Gastroesophageal sphincter (tissue), 3 donors: ENCODE results near the gene ROR2.

ENCODE experiments used
- CTCF ChIP-seq, 4 experiments: fragments of 200-600 bp in 2 of 4; fragments of 450-650 bp in 2 of 4; sonication (generic) in 1 of 4; IDR thresholded peaks; one replicate each; pipeline ENCODE4 v1.5.1; 2017 to 2019; ENCODE audit warnings: antibody characterized with exemption in 4 of 4, mild to moderate bottlenecking in 2 of 4, moderate library complexity in 2 of 4
- POLR2A ChIP-seq, 2 donors: fragments of 450-650 bp; IDR thresholded peaks; one replicate each; pipeline ENCODE4 v1.6.1; 2017; ENCODE audit warnings: antibody characterized with exemption in 2 of 2, mild to moderate bottlenecking in 2 of 2, moderate library complexity in 1 of 2

DNA sequence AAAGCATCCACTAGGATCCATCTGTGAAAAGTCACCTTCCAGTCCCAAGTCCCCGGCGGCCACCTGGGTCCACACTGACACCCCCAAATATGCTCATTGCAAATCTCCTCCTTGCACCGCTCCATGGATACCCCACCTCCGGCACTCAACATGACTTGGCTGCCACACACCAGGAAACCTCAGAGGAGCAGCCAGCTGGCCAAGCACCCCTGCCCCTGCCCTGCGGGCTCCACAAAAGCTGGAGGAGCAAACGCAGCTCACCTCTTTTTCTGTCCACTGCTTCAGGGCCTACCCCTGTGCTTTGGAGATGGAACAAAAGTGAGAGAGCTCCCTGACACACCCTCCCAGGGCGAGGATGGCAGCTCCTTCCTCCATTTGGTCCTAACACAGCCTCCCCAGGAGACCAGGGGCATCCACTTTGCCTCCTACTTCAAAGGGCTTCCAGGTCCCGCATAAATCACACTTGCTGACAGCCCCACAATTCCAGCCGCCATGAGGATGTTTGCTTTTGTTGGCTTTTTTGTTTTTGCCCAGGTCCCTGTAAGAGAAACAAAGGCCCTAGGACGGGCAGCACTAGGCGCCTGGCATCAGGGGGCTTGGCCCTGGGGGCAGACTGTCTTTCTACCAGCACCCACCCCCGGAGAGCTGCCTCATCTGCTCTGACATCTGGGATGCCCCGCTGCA is 14.8 kb downstream of the ROR2 start:
- TF ChIP-seq CTCF (IDR thresholded peaks at IDR 0.05) (no peak), POLR2A (IDR thresholded peaks at IDR 0.05) (no peak)
